Measurements from ENCODE around the gene ITGAX. TPM values are rescaled to one million over a fixed set of nuclear protein-coding genes. Genes with fewer than 3 reads are reported as not detected.

ITGAX gene
- total and polyA plus RNA-seq, 8 donors = 0.56 to 21.5 (median 1.9) TPM

- FAIRE-seq = no peak
- WGBS, 2 donors = 32 to 41% methylated on average over 7 of the region's 7 CpGs
- intact Hi-C loops (cut with DNase I) = no loop called here
Measured at GRCh38 chr16:31377210-31377903, 22.4 kb downstream of the ITGAX start.

GRCh38 chr16:31380201-31380600 is 25.2 kb downstream of the ITGAX start:
- Histone ChIP-seq H3K36me3 (no peaks in the 10 kb centered on the region), H3K27ac (no peak overlapping the region), H3K4me3 (no peak overlapping the region), H3K9me3 (no peaks in the 10 kb centered on the region), H3K27me3 (no peaks in the 10 kb centered on the region), H3K4me1 (peaks cover 8 to 14% (median 13%) of the 10 kb centered on the region in 3 donors)
- FAIRE-seq = no peak
- intact Hi-C loops (cut with DNase I) = no loop called here
- DNase-seq = no peak
- 78% methylated on average over 12 of the region's 12 CpGs for WGBS, 2 donors
- ATAC-seq = no peak
- TF ChIP-seq, protein P1, sequence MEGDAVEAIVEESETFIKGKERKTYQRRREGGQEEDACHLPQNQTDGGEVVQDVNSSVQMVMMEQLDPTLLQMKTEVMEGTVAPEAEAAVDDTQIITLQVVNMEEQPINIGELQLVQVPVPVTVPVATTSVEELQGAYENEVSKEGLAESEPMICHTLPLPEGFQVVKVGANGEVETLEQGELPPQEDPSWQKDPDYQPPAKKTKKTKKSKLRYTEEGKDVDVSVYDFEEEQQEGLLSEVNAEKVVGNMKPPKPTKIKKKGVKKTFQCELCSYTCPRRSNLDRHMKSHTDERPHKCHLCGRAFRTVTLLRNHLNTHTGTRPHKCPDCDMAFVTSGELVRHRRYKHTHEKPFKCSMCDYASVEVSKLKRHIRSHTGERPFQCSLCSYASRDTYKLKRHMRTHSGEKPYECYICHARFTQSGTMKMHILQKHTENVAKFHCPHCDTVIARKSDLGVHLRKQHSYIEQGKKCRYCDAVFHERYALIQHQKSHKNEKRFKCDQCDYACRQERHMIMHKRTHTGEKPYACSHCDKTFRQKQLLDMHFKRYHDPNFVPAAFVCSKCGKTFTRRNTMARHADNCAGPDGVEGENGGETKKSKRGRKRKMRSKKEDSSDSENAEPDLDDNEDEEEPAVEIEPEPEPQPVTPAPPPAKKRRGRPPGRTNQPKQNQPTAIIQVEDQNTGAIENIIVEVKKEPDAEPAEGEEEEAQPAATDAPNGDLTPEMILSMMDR (IDR thresholded peaks at IDR 0.05) = no peak

More at GRCh38 chr16:31377210-31377903, 22.4 kb downstream of the ITGAX start:
- Histone ChIP-seq H3K27ac (peak overlapping the region in 2 of 4 donors; percentile 12 to 59), H3K4me3 (no peak overlapping the region), H3K4me1 (peaks cover 4 to 8% (median 6%) of the 10 kb centered on the region in 3 donors), H3K9me3 (no peaks in the 10 kb centered on the region), H3K36me3 (no peaks in the 10 kb centered on the region), H3K27me3 (no peaks in the 10 kb centered on the region)
- DNase-seq (peak in 2 of 6 donors; percentile 37 to 49), ATAC-seq (peak; percentile 72 to 89 (median 82))
- TF ChIP-seq, protein P1 (IDR thresholded peaks at IDR 0.05) = no peak

- intact Hi-C loops (cut with DNase I) = no loop called here
- FAIRE-seq = no peak
Measured at GRCh38 chr16:31382485-31383161, 27.6 kb downstream of the ITGAX start.

GRCh38 chr16:31385680-31386079 is 30.7 kb downstream of the ITGAX start:
- DNase-seq (peak in 4 of 6 donors; percentile 54 to 77 (median 65)), ATAC-seq (peak; percentile 86 to 87 (median 86)), FAIRE-seq (no peak)
- intact Hi-C loops (cut with DNase I) = no loop called here
- peaks cover 9 to 23% (median 17%) of the 10 kb centered on the region in 3 donors for H3K4me1 ChIP-seq
- TF ChIP-seq, protein P1 (IDR thresholded peaks at IDR 0.05) = no peak
- no peaks in the 10 kb centered on the region for H3K36me3 ChIP-seq
- H3K9me3 ChIP-seq = no peaks in the 10 kb centered on the region
- H3K27ac ChIP-seq = peak overlapping the region; percentile 57 to 81 (median 76)
- WGBS, 2 donors = 11 to 14% methylated on average over 4 of the region's 4 CpGs
- no peaks in the 10 kb centered on the region for H3K27me3 ChIP-seq
- H3K4me3 ChIP-seq = no peak overlapping the region

More at GRCh38 chr16:31382485-31383161, 27.6 kb downstream of the ITGAX start:
- peak; percentile 68 to 87 (median 78) for DNase-seq
- Histone ChIP-seq H3K9me3 (no peaks in the 10 kb centered on the region), H3K36me3 (no peaks in the 10 kb centered on the region), H3K27me3 (no peaks in the 10 kb centered on the region), H3K4me1 (peaks cover 9 to 23% (median 17%) of the 10 kb centered on the region in 3 donors), H3K27ac (no peak overlapping the region), H3K4me3 (no peak overlapping the region)
- TF ChIP-seq, protein P1 (IDR thresholded peaks at IDR 0.05) = peak; percentile 47 to 66 (median 60)
- WGBS, 2 donors = 25 to 28% methylated on average over 14 of the region's 14 CpGs
- ATAC-seq = peak; percentile 42 to 78 (median 75)

Data from pancreas (tissue), 10 donors.